Activated naive CD4-positive, alpha-beta T cell treated with Interleukin-2 at 50 U/mL for 16 hours (primary cell): ENCODE measurements around the gene CTR9.

Experiments
- DNase-seq: peaks from one replicate; pipeline ENCODE4 v3.0.0-alpha.2; 2020

Gene CTR9

DNA sequence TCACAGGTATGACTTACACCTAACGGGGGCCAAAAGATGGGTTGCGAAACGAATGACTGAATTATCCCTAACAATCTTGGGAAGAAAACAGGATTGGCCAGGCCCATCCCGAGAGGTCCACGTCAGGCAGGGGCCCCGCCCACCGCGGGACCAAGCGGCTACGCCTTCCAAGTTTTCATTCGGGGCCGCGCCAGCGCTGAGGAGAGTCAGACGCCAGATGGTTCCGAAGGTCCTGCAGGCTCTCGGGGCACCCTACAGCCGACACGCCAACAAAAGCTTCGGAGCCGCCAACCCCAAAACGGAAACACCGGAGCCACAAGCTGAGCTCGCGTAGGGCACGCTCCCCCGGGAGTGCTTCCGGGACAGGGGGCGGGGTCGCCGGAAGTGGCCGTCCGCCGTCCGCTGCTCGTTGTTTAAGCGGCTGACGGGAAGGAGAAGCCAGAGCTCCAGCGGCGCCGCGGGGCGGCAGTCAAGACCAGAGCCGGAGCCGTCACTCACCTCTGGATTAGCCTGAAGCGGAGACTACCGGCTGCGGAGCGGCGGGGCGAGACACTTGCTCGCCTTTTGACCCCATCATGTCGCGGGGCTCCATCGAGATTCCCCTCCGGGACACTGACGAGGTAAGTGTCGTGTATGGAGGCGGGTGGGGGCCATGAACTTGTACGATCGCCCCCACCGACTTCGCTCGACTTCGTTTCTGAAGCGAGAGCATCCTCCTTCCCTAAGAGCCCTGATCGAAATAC is at the start of gene CTR9:
TSS of gene CTR9 (plus strand) at position 409 of the 743 bp plus-strand sequence. CDS start at position 576, 167 bp downstream.
- peak; percentile 94 for DNase-seq

DNA sequence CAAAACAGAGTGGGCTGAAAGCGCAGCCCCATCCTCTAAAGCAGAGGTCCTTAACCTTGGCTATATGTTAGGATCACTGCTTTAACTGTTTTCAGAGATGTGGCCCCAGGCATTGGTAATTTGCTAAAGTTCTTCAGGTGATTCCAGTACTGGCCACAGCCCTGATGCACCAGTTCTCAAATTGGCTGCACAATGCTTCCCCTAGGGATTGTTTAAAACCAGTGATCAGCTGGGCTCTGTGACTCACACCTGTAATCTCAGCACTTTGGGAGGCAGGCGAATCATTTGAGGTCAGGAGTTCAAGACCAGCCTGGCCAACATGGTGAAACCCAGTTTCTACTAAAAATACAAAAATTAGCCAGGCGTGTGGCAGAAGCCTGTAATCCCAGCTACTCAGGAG is 49.1 kb upstream of the CTR9 start:
- DNase-seq, result no peak

DNA sequence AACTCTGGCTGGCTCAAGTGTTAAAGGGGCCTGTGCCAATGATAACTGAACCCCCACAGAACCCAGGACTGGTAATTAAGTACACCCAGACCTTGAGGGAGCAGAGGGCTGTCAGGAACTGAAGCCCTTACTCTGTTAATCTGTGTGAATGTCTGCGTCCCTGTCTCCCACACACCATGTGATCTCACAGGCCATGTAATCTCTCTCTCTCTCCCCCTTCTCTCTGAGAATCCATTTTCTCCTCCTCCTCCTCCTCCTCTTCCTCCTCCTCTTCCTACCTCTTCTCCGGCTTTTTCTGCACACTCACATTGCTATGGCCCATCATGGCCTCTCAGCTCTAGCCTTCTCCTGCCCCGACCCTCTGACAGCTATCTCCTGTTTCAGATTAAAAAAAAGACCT is 42.9 kb upstream of the CTR9 start:
- no peak for DNase-seq

DNA sequence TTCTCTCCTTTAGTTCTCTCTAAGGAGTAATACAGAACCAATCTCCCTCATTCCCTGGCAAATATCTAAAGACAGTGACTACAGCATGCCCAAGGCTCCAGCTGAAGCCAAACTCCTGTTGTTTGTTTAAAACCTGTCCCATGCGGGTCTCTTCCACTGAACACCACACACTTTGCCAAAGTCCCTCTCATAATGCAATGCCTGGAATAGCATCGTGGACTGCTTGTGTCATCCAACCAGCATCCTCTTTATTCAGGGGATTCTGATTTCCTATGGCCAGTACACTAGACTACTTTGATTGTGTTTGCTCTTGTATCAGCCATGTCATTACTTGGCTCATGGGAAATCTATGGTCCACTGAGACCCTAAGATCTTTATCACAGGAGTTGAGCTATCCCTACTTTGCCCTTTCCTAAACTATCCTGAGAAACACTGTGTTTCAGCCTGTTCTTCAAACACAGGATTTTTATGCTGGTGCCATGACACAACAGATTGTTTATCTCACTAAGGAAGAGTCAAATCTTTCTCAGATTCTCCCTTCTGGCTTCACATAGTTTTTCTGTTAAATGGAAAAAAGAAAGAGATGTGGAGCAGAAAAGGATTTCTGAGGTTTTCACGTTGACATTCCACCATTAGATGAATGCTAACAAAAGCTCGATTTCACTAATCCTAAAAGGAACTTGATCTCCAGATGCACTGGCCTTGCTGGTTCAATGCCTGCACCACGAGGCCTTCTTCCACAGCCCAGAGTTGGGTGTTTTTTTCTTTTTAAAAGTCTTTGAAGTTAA is 41.6 kb upstream of the CTR9 start:
- no peak for DNase-seq

DNA sequence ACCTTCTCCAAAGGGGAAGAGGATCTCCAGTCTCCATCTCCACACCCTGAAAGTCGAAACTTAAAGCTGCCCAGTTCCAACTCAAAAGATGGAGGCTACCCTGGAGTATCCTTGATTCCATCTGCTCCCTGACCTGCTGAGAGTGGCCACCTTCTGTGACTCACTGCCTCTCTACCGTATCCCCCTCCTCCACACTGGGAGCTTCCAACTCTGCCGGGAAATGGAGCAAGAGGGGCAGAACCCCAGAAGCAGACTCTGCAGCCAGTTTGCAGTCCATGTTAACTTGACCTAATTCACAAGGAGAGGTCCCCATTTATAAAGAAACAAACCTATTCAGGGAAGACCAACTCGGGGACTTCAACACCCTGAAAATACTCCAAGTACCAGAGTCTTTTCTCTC is 35.5 kb upstream of the CTR9 start:
- DNase-seq, result no peak

DNA sequence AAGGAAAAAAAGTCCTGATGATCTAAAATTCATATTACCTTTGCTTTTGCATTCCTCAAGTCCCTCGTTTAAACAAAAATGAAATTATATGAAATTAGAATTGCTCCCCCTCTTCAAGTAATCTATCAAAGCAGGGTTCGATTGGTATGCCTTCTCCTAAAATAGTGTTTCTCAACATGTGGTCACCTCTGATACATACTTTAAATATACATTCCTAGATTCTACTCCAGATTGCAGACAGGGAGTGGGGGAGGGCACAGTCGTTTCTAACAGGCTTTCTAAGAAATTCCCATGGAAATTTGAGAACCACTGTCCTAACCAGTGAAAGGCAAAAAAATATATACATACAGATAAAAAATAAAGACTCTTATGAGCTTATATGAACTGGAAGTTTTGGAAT is 34.9 kb upstream of the CTR9 start:
- no peak for DNase-seq

DNA sequence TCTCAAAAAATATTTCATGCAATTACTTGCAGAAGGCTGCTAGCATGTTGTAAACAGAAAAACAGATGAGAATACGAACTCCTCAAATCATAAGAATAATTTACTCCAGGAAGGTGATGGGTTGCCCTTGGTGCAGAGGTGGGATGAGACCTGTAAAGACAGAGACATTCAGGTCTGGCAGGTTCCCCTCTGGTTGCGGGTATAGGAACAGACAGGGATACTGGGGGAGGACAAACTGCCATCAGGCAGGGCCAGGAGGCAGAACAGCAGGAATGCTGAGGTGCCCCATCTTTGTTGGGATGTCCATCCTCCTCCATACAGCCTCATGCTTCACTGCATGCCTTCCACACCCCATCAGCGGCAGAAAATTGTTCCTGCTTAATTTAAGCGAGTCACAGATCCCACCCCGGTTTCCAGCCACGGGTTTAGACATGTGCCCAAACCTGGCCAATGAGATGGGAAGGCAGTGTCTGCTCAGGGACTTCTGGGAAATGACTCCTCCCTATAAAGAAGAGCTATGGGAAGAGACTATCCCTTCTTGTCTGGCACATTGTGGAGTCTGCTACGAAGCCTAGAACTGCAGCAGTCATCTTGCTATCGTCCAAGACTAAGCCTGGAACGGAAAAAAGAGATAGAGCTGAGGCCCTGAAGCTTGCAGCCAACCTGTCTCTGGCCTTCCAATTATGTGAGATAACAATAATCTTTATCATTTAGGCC is 34.3 kb upstream of the CTR9 start:
- DNase-seq, result no peak

DNA sequence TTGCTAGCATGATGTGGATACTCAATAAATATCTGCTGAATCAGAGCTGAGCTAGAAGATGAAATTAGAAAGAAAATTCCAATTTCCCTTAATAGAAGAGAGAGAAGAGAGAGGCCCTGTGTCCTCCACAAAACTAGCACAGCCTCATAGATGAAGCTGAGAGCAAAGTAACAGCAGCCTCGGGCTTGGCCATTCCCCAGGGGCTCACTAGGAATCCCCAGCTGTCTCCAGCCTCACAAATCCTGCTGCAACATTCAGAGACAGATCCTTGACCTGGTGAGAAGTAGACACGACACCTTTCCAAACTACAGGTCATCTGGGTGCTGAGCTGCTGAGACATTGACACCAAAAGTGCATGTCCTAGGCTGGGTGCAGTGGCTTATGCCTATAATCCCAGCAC is 31.4 kb upstream of the CTR9 start:
- DNase-seq, result no peak

DNA sequence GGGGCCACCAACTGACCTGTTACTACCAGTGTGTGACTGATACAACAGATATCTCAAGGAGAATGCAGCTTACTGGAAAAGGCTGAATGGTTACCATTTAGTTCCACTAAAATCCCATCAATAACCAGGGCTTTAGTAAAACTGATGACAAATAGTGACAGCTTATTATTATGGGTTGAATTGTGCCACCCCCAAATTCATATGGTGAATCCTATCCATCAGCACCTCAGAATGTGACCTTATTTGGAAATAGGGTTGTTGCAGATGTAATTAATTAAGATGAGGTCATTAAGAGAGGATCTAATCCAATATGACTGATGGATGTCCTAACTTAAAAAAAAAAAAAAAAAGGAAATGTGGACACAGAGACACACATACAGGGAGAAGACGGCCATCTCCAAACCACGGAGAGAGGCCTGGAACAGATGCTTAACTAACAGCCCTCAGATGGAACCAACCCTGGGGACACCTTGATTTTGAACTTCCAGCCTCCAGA is 30.1 kb upstream of the CTR9 start:
- no peak for DNase-seq

DNA sequence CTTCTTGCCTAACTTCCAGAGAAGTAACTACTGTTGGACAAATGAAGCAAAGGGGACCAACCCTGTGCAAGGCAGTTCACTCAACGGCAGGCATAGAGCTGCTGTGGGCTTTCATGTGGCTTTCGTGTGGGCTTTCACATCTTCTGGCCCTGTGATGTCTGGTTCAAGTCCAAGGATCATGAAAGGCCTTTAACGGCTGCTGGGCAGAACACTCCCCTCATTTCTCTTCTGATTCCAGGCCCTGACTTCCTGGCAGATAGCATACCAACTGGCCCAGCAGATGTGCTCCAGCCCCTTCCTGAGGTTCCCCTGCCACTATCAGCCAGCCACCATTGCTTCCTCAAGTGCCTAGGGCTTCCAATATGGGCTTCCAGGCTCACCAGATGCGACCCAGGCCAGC is 28.7 kb upstream of the CTR9 start:
- no peak for DNase-seq

DNA sequence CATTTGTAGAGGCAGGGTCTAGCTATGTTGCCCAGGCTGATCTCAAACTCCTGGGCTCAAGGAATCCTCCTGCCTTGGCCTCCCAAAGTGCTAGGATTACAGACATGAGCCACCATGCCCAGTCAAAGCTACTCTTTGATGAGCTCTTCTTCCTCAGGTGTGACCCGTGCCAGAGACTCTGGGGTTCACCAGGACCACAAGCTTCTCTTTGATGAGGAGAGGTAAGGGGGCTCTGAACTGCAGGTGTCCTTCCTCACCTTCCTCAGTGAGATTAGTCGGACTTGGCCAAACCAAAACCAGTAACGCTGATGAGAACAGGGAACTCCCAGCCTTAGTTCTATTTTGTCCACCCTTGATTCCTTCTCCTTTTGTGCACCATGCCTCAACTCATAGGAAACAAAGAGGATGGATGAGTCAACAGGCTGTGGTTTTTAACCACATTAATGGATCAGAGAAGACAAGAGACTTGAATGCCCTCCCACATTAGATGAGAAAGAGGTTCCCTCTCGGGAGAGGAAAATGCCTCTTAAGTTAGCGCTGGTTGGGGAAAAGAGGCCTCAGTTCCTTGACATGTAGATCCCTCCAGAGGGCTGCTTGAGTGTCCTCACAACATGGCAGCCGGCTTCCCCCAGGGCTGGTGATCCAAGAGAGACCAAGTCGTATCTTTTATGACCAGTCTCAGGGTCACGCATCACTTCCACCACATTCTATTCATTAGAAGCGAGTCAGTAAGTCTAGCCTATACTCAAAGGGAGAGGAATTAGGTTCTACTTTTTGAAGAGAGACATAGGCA is 25.7 kb upstream of the CTR9 start:
- peak; percentile 18 for DNase-seq

DNA sequence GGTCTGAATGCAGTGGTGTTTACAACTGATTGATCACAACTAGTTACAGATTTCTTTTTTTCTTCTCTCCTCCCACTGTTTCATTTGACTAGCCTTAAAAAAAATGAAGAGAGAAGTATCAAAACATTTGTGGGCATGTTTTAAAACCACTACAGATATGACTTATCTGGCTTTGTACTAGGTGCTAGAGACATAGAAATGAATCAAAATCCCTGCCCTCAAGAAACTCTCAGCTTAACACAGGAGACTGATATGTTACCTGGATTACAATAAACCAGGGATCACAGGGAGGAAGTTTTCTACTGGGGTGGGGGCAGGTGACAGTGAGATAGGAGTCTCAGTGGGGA is 25.2 kb upstream of the CTR9 start:
- no peak for DNase-seq

DNA sequence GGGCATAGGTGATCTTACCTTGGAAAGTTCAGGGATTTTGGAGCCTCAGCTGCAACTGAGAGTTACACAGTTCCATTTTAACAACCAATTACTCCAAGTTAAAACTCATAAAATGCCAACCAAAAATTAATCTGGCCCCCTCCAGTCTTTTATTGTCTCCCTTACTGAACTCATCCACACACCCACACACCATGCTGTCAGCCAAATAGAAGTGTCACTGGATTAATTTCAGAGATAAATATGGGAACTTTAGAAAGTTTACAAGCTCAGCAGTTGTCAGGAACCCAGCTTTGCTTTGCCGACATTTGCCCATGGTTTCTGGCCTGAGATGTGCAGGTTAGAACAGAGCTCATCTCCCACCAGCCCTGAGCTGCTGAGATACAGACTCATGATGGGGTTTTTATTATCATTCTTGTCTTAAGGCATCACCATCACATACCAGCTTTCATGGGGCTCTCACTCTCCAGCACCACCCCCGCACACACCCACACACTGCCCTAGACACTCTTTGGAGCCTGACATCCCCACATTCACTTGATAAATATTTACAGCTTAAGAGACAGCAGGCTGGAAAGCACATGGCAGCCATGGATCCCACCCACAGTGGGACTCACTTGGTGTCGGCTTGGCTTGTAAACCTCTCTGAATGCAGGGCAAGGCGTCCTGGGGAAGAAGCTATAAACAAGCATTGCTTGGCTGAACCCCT is 23.7 kb upstream of the CTR9 start:
- DNase-seq, result no peak

DNA sequence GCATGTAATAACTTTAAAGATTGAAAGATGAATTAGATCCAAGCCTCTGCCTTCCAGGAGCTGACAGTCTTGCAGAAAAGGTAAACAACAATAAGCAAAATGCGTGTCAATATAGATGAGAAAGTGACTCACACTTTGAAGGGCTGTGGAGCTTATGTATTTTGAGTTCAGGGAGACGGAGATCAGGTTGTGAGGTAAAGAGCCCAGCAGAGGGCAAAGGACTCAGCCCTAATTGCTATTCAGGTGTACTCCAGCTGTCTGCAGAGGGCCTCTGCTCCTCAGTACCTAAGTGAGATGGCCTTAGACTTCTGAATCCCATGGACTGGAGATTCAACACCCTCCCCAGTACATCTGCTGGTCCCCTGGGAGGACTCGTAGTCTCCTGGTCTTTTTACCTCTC is 22.9 kb upstream of the CTR9 start:
- DNase-seq, result no peak

DNA sequence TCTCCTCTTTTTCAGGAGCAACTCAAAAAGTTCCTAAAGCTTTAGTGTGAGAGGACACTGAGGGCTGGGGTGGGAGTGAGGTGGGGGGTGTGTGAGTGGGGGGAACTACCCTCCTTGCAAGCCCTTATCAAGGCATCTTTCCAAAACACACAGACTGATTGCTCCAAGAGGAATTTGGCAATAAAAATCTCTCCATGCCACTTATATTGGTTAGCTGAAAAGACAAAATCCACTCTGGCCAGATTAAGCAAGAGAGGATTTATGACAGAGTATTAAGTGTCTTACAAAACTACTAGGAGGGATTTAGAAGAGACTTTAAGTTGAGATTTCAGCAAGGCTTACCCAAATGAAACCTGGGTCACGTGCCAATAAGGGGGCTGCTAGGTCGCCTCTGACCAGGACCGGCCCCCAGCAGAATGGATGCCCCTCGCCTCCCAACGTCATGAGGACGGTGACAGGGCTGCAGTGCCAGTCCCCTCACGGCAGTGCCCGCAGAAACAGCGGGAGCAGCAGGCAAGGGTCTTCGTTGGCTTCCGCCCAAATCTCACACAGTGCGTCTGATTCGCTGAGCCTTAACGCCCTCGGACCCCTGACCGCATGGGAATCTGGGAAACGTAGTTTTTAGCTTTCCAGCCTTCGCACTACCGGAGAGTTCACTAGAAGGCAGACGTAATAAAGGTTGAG is 22.1 kb upstream of the CTR9 start:
- no peak for DNase-seq

DNA sequence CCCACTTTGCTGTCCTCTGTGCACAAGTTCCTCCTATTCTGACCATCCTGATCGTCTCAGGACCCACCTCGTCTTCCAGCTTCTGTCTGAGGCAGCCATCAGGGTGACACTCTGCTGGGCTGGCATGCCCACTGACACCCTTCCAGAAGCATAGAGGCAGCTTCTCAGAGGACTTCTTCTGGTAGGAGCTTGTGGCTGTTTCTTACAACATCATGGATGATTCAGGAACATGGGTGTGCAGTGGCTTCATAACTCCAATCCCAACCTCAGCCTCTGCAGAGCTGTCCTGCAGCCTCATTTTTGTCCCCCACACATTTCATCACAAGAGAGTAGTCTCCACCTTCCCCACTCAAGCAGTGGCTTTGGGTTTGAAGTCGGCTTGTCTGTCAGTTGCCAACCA is 20.9 kb upstream of the CTR9 start:
- no peak for DNase-seq

DNA sequence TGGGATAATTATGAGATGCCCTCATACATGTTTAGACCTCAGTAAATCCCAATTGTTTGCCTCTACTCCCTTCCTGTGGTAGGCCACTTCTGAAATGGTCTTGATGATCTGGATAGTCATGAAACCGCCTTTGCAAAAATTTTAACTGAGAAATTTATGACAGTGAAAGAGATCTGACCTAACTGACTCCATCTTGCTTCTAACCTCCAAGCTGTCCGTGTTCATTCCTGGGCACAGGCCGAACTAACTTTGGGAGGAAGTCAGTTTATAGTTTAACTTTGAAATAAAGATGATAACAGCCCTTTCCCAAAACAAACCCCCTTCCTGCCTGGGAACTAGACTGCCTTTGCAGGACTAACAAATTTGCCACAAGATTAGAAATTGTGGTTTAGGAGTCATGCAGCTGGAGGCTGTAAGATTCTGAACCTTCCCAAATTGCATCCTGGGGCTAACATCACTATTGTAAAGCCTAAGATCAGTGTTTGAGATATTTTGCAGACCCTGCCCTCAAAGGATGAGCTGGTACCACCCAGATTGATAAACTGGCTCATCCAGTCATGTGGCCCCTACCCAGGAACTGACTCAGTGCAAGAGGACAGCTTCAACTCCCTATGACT is 19.9 kb upstream of the CTR9 start:
- DNase-seq, result no peak

DNA sequence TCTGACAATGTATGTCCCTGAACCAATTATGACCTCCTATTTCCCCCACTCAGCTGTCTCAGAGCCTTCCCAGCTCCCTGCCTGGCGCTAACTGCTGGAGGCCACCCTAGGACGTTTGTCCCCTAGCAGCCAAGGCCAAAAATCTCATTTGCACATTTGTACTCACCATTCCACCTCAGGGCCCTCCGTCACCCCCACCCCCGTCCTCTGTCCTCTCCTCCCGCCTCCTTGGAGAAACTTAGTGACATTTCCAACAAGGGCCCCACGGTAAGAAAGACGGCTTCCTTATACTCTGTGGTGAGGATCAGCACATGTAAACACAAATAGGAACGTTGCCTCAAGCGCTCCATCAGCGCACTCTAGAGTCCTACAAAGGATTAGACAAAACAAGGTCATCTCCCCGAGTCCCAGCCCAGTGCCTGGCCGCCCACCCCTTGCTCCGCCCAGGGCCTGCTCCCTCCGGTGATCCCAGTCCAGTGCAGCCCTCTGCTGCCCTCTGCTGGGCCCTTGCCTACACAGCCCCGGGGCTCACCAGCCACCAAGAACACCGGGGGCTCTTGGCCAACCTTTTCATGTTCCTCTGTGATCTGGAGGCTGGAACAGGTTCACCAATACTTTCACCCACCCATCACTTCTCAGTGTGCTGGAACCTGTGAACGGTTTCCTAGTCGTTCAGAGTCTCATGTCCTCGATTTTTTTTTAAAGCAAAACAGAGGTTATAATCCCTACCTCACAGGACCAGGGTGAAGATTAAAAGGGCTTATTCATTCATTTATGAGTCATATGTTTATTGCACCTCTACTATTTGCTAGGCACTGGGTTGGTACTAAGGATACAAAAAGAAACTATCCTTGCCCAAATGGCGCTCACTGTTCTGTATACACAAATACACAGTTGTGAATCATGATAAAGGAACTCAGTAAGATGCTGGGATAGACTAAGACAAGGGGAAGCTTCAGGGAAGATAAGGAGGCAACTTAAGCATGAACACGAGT is 15.3 kb upstream of the CTR9 start:
- peak; percentile 91 for DNase-seq

DNA sequence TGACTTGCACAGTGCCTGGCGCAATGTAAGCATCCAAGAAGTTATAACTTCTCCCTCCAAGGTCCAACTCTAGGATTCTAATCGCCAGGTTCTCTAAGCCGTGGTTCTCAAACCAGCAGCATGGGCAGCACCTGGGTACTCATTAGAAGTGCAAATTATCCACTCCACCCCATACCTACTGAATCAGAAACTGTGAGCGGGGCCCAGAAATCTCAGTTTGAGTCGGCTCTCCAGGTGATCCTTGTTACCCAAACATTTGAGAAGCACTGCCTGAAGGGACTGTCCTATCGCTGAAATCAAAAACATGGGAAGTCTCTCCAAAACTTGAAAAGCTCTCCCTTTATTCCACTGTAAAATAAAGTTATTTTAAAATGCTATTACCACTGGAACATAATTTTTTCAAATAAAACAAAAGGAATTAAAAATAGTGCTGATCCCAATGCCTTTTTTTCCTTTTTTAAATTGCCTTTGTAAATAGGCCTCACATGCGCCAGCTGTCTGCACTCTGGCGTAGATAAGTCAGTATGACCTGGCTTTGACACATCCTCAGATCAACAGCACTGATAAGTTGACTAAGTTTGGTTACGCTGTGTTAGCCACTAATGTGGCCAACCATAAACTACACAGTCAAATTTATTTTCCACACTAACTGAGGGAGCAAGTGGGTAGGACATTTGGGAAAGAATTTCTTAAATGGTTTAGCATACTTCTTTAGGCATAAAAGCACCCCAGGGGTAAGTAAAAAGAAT is 8.4 kb upstream of the CTR9 start:
- DNase-seq, result peak; percentile 16
